Peyer's patch (tissue), 4 donors: ENCODE results near the gene SHC3. TPM values are rescaled to one million over a fixed set of nuclear protein-coding genes. Genes with fewer than 3 reads are reported as not detected.

Experiments used
- DNase-seq, 3 donors: peaks; one replicate each; pipeline ENCODE4 v3.0.0-alpha.2; 2017 to 2019
- H3K27ac ChIP-seq, 4 donors: fragments of 200-600 bp; sonication (generic); one replicate each; pipeline ENCODE4 v1.5.1; 2016 to 2019
- H3K27me3 ChIP-seq, 2 donors: fragments of 200-600 bp; sonication (generic); one replicate each; pipeline ENCODE4 v1.5.1; 2019
- H3K36me3 ChIP-seq, 3 donors: fragments of 200-600 bp; sonication (generic); one replicate each; pipeline ENCODE4 v1.5.1; 2016 to 2019
- H3K4me1 ChIP-seq, 4 donors: fragments of 200-600 bp; sonication (generic); one replicate each; pipeline ENCODE4 v1.5.1; 2016 to 2019
- H3K4me3 ChIP-seq, 4 donors: fragments of 200-600 bp; sonication (generic); 1 replicate in 3 of 4; 2 replicates in 1 of 4; pipeline ENCODE4 v1.5.1; 2016 to 2019; ENCODE audit warnings: mild to moderate bottlenecking in 1 of 4
- H3K9me3 ChIP-seq, 4 donors: fragments of 200-600 bp; sonication (generic); one replicate each; pipeline ENCODE4 v1.5.1; 2016 to 2019; ENCODE audit warnings: mild to moderate bottlenecking in 1 of 4
- CTCF ChIP-seq, 6 experiments: fragments of 450-650 bp in 4 of 6; fragments of 200-600 bp in 2 of 6; sonication (generic) in 1 of 6; IDR thresholded peaks; one replicate each; pipeline ENCODE4 v1.5.1; 2017 to 2019; ENCODE audit warnings: antibody characterized with exemption in 6 of 6, mild to moderate bottlenecking in 3 of 6, moderate library complexity in 1 of 6
- POLR2A ChIP-seq, 2 donors: fragments of 450-650 bp; IDR thresholded peaks; one replicate each; pipeline ENCODE4 v1.5.1; 2017; ENCODE audit warnings: antibody characterized with exemption in 2 of 2, mild to moderate bottlenecking in 2 of 2, moderate library complexity in 2 of 2
- total RNA-seq, 4 donors: library from RNA; depleted of rRNA; stranded (reverse); fragments of >200 nt; gene quantifications; one replicate each; pipeline ENCODE4 v1.1.0, GENCODE V29; 2016

SHC3 gene
- total RNA-seq, 4 donors from 2014 or later = 0.88 to 5.0 (median 2.2) TPM

GRCh38 chr9:89020754-89021153 lies 157.9 kb downstream of the SHC3 start:
- Histone ChIP-seq H3K4me1 (peaks cover 0 to 8% (median 0%) of the 10 kb centered on the region in 4 donors), H3K36me3 (no peaks in the 10 kb centered on the region), H3K27me3 (no peaks in the 10 kb centered on the region), H3K4me3 (no peak overlapping the region), H3K27ac (no peak overlapping the region), H3K9me3 (no peaks in the 10 kb centered on the region)
- no peak for DNase-seq
- TF ChIP-seq CTCF (IDR thresholded peaks at IDR 0.05) = no peak
- TF ChIP-seq POLR2A (IDR thresholded peaks at IDR 0.05) = no peak

GRCh38 chr9:89015336-89015735 lies 163.3 kb downstream of the SHC3 start:
- no peak for TF ChIP-seq POLR2A (IDR thresholded peaks at IDR 0.05)
- no peak for TF ChIP-seq CTCF (IDR thresholded peaks at IDR 0.05)
- H3K4me1 ChIP-seq = no peaks in the 10 kb centered on the region
- H3K9me3 ChIP-seq = no peaks in the 10 kb centered on the region
- no peaks in the 10 kb centered on the region for H3K36me3 ChIP-seq
- no peak overlapping the region for H3K4me3 ChIP-seq
- no peak overlapping the region for H3K27ac ChIP-seq
- DNase-seq = no peak
- no peaks in the 10 kb centered on the region for H3K27me3 ChIP-seq

- H3K9me3 ChIP-seq = no peaks in the 10 kb centered on the region
- TF ChIP-seq CTCF (IDR thresholded peaks at IDR 0.05) (no peak), POLR2A (IDR thresholded peaks at IDR 0.05) (no peak)
- no peak overlapping the region for H3K27ac ChIP-seq
- no peak overlapping the region for H3K4me3 ChIP-seq
- no peaks in the 10 kb centered on the region for H3K4me1 ChIP-seq
- H3K36me3 ChIP-seq = no peaks in the 10 kb centered on the region
- DNase-seq = no peak
- no peaks in the 10 kb centered on the region for H3K27me3 ChIP-seq
These were observed 164.5 kb downstream of the SHC3 start for GRCh38 chr9:89014153-89014552.

- no peaks in the 10 kb centered on the region for H3K9me3 ChIP-seq
- DNase-seq = no peak
- TF ChIP-seq CTCF (IDR thresholded peaks at IDR 0.05) (no peak), POLR2A (IDR thresholded peaks at IDR 0.05) (no peak)
These were observed 165.0 kb downstream of the SHC3 start for GRCh38 chr9:89013660-89014059.

GRCh38 chr9:89012294-89013042 lies 166.2 kb downstream of the SHC3 start:
- Histone ChIP-seq H3K4me1 (no peaks in the 10 kb centered on the region), H3K36me3 (no peaks in the 10 kb centered on the region), H3K27me3 (no peaks in the 10 kb centered on the region), H3K27ac (no peak overlapping the region), H3K4me3 (no peak overlapping the region), H3K9me3 (no peaks in the 10 kb centered on the region)
- DNase-seq = no peak
- TF ChIP-seq POLR2A (IDR thresholded peaks at IDR 0.05) (no peak), CTCF (IDR thresholded peaks at IDR 0.05) (no peak)

More at GRCh38 chr9:89013660-89014059, 165.0 kb downstream of the SHC3 start:
- H3K27me3 ChIP-seq = no peaks in the 10 kb centered on the region
- H3K27ac ChIP-seq = no peak overlapping the region
- H3K4me1 ChIP-seq = no peaks in the 10 kb centered on the region
- no peaks in the 10 kb centered on the region for H3K36me3 ChIP-seq
- no peak overlapping the region for H3K4me3 ChIP-seq
